Cerebellar cortex (tissue), 1 donor: ENCODE data around the gene DUSP23.

ENCODE experiments used
- DNase-seq: peaks from one replicate; pipeline ENCODE4 v3.0.0-alpha.2; 2015; ENCODE audit warnings: low spot score

The DUSP23 gene

GRCh38 chr1:159786465-159786864 lies 5.7 kb downstream of the DUSP23 start:
- no peak for DNase-seq

GRCh38 chr1:159786966-159787365 lies 6.2 kb downstream of the DUSP23 start:
- no peak for DNase-seq

DNA sequence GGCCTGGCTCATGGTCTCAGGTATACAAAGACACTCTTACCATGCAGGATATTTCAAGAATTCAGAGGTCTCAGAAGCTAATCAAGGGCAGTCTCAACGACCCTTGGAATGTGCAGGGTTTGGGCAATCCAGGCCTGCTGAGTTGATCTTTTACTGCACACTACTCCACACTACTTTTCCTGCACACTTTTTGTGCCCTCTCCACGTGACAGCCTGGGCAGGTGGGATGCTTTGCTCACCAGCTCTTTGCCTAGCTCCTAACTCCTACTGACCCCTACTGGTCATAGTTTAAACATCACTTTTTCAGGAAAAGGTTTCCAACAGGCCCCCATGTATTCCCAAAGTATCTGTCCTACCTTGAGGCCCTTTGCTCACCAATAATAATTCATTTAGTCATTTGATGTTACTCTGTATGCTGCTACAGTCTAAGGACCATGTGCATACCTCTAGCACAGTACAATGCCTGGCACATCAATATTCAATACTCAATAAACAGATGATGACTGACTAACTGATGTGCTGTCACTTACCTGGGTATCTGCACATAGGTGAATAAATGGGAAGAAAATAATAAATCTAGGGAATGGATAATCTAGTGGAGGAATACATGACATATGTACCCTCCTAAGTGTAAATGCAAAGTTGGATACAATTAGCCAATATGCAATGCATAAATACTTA lies 9.6 kb downstream of the DUSP23 start:
- peak; percentile 22 for DNase-seq

DNA sequence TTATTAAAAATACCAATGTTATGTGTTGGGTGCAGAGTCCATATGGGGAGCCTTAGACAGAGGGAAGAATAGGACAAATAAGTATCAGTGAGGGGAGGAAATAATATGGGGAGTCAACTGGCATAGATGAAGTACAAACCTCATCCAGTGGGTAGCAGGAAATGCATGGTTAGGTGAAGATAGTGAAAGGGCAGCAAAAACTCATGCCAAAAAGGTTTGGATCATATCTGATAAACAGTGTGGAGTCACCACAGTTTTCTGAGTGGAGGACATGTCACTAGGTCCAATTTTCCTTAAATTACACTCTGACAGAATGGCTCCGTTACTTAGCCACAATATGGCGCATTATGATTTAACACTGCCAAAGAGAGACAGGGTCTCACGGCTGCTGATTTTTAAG lies 10.3 kb downstream of the DUSP23 start:
- no peak for DNase-seq

DNA sequence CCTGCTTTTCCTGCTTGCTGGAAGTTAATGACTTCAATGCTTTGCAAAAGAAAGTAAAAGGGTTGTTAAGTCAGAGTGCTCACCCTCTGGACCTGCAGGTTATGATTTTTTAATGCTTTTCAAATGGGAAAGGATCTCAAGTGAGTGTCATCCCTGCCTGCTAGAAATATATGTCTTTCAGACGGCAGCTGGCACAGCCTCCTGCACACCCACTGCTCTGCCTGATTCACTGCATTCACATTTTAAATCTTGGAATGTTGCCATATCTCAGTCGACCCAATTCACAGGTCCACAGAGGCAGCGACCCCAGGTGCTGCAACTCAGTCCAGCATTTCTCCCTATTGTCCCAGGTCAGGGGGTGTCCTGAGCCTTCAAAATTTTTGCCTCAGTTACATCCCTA lies 10.7 kb downstream of the DUSP23 start:
- no peak for DNase-seq

- DNase-seq = no peak
Observed at GRCh38 chr1:159795534-159795933, 14.8 kb downstream of the DUSP23 start.

GRCh38 chr1:159798893-159799292 lies 18.1 kb downstream of the DUSP23 start:
- DNase-seq = peak; percentile 86

DNA sequence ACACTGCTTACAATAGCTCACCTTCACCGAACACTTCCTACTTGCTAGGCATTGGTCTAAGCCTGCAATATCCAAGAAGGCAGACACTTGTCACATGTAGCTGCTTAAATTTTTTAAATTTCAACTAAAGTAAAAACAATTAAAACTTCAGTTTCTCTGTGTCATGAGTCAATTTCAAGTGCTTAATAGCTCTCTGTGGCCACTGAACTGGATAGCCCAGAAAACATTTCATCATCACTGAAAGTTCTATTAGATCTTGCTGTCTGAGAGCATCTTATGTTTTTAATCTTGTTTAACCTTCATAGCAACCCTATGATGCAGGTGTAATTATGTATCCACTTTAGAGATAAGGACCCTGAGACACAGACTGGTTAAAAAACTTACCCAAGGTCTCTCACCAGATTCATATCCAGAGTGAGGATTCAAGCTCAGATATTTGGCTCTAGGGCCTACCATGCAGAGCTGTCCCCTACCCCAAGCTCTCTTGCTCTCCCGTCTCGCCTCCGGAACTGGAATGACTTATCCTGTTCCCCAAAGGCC lies 18.8 kb downstream of the DUSP23 start:
- DNase-seq = no peak

GRCh38 chr1:159800177-159800930 lies 19.6 kb downstream of the DUSP23 start:
- no peak for DNase-seq

DNA sequence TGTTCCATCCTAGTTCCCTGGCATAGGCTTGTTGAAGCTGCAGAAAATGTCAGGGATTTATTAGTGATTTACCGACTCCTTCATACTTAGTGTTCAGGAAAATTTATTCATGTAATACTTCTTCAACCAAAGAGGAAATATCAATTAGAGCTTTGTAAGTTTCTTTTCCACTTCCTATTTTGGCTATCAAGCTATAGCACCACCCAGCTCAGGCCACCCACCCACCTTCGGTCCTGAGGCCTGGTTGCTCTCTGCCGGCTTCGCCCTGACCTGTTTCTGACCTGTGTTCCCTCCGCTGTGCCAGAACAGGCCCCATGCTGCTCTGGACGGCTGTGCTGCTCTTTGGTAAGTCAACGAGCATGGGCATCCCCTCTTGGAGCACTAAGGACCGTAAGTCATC lies 21.3 kb downstream of the DUSP23 start, which contains the start of gene FCRL6:
FCRL6 (plus strand) TSS at position 250 of the 400 bp plus-strand sequence; CDS start at position 315, 65 bp downstream.
- no peak for DNase-seq

GRCh38 chr1:159803956-159804689 lies 23.4 kb downstream of the DUSP23 start:
- DNase-seq = no peak

GRCh38 chr1:159804924-159805323 lies 24.2 kb downstream of the DUSP23 start:
- no peak for DNase-seq

DNA sequence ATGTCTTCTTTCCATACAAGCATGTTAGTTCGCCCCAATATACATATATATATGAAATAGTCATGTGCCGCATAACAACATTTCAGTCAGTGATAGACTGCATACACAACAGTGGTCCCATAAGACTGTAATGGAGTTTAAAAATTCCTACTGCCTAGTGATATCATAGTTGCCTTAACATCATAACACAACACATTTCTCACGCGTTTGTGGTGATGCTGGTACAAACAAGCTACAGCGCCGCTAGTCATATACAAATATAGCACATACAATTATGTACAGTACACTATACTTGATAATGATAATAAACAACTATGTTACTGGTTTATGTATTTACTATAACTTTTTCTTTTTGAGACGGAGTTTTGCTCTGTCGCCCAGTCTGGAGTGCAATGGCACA lies 35.2 kb downstream of the DUSP23 start:
- DNase-seq = no peak

DNA sequence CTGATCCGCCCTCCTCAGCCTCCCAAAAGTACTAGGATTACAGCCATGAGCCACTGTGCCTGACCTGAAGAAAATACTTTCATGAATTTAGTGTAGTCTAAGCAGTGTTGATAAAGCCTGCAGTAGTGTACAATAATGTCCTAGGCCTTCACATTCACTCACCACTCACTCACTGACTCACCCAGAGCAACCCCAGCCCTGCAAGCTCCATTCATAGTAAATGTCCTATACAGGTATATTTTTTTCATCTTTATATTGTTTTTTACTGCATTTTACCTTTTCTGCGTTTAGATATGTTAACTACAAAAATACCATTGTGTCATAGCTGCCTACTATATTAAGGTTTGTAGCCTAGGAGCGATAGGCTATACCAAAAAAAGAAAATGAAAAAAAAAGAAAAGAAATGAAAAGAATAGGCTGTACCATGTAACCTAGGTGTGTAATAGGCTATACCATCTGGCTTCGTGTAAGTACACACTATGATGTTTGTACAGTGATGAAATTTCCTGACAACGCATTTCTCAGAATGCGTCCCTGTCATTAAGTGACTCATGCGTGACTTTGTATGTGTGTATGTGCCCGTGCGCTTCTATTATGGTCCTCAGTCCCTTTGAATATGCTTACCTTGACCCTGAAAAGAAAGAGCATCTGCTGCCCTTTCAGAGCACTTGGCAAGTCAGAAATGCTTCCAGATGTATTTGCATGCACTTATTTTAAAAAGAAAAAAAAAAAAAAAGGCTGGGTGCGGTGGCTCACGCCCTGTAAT lies 36.7 kb downstream of the DUSP23 start:
- DNase-seq = no peak

GRCh38 chr1:159821171-159821867 lies 40.6 kb downstream of the DUSP23 start:
- peak; percentile 68 for DNase-seq

- no peak for DNase-seq
Observed at GRCh38 chr1:159823406-159823805, 42.6 kb downstream of the DUSP23 start.

DNA sequence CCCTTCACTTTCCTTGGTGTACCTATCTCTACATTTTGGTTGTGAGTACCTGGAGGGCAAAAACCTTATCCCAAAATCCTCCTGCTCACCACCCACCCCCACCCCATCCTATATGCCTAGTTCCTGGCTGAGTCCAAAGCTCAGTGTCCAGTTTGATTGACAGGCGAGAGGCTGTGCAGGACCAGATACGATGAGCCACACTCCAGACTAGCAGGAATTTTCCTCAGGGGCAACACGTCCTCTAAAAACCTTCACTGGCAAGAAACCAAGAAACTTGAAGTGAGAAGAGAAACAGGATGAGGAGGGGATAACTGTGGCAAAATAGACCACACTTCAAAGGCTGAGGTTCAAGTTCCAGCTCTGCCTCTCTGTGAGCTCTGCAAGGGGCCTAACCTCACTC lies 44.8 kb downstream of the DUSP23 start:
- no peak for DNase-seq

- no peak for DNase-seq
Observed at GRCh38 chr1:159826441-159827101, 45.8 kb downstream of the DUSP23 start, which contains the start of gene SLAMF8. Gene SLAMF8 (plus strand): TSS chr1:159826873. CDS start chr1:159826899, 26 bp downstream.

GRCh38 chr1:159827102-159827490 lies 46.3 kb downstream of the DUSP23 start:
- no peak for DNase-seq

GRCh38 chr1:159827549-159827948 lies 46.8 kb downstream of the DUSP23 start:
- no peak for DNase-seq
